ENCODE results near the gene PAN3.

The PAN3 gene

DNA sequence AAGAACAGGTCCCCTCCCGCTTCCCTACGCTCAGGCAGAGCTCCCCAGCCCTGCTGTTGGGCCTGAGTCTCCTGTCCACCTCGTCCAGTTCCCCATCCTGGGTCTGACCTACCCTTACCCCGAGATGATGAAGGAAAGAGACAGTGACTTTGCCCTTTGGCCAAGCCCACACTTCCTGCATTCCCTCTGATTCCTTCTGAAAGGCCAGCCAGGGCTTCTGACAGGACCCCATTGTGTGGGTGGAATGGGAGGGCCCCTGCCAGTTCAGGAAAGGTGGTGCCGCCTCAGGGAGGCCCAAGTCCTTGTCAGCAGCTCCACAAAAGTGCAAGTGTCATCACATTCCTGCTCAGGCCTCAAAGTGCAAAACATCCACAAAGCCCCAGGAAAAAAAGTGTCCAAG is 177.8 kb downstream of the PAN3 start:
- DNase-seq = no peak

DNA sequence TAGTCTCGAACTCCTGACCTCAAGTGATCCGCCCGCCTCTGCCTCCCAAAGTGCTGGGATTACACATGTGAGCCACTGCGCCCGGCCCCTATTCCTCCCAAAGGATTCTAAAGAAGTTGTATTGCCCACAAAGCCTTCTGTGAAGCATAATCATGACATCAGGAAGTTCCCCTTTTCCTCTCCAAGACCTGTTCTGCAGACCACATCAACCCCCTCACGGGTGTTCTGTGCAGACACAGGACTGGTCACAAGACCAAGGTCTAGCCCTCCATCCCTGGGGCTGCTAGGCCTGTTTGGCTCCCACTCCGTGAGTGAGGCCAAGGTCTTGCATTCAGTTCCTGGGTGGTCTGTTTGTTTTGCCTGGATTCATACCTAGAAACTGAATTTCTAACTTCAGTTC is 178.5 kb downstream of the PAN3 start:
- DNase-seq = no peak

DNA sequence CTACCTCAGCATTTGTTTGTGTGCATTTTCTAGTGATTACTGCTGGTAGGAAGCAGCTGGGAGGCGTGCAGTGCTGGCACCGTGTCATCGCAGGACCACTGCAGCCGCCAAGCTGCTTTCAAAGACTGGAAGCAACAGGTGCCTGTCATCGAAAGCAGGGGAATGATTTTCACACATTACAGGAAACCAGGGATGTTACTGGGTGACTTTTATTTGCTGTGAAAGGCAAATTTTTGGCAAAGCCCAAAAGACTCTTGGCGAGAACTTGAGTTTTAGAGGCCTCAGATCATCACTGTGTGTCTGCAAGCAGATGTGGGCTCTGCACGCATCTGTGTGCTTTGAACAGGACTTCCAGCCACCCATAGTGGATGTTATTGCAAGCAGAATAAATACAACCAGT is 180.2 kb downstream of the PAN3 start:
- no peak for DNase-seq

DNA sequence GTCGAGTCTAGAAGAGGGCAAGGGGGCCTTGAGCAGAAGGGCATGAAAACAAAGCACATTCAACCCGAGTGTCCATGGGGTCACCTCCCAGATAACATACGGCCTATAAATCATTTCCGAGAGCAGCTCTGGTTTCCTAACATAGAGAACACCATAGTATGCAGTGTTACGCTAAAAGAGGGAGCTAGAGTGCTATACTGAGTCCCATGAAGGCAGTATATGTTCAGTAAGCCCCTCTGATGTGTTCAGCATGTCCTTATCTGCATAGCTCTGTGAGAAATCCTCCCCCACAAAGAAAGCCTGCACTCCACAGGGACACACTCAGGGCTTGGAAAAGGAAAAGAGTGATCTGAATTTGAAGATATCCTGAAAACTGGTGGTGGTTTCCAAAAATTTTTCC is 181.2 kb downstream of the PAN3 start:
- no peak for DNase-seq

DNA sequence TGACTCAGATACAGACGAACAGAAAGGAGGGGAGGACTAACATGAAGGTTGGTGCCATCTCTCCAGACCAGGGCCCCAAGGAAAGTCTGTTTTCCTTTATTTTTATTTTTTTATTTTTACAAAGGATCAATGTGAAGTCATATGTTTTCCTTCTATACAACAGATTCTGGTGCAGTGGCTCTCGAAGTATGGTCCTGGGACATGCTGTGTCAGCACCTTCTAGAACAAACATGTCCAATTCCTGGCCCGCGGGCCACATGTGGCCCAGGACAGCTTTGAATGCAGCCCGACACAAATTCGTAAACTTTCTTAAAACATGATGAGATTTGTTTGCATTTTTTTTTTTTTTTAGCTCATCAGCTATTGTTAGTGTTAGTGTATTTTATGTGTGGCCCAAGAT is 181.9 kb downstream of the PAN3 start:
- DNase-seq = no peak

DNA sequence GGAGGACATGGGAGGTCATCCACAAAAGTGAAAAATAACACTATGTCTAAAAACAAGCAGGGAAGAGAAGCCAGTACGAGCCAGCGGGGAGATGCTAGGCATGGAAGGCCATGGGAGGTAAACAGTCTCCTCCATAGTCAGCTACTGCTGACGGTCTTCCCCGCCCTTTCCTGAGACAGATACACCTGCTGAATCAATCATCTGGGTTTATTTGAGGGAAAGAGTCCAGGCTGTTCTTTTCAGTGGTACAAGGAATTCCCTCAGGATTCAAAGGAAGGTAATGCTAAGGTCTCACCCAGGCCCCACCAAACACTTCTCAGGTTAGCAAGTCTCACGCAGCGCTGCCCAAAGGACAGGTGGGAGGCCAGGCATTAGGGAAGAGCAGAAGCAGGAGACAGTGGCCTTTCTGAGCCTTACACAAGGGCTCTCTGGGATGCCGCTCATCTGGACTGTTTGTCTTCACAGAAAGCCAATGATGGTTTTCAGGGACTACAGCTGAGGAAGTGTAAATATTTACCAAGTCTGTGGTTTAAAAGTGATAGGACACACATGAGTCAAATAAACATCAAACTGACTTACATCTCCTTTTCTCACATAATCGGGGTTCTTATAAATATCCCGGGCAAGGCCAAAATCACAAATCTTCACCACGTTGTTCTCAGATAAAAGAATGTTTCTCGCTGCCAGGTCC is 182.7 kb downstream of the PAN3 start:
- no peak for DNase-seq

DNA sequence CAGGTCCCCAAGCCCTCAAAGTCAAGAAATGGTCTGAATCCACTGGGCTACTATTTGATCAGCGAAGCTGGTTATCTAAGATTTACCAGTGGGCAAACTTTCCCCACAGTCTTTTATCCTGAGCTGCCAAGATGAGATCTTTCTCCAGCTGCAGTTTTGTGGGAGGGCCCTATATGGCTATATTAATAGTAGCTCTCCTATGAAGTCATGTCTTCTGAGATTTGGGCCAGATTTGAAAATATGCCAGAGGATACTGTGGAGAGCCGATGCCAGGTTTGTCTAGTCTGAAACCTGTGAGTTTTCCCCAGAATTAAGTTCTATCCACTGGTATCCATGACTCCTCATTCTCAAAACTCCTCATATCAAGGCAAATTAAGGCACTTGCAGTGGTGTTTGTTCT is 183.4 kb downstream of the PAN3 start:
- no peak for DNase-seq

DNA sequence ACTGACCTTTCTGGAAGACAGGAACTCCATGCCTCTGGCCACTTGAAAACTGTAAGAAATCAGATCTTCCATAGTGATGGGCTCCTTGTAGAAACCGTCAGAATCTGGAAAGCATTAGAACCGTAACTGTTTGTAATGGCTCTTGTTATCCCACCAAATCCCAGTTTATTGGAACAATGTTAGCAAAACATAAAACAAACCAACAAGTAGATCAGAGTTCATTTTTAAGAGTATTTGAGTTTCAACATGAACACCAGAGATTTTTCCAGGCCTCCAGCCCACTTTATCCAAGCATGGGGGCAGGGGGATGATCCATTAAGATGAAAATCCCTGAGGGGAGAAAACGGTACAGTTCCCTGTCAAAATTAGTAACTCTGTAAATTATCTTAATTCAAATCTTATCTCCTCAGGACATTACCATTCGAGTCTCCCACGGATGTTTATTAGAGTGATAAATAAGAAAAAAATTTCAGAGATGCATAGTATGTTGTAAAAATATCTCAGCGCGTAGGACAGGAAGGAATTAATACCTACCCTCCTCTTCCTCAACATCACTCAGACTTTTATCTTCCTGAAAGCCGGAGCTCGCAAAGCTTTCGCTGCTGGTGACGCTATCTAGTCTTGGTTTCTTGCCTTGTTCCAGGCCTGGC is 184.0 kb downstream of the PAN3 start:
- no peak for DNase-seq

DNA sequence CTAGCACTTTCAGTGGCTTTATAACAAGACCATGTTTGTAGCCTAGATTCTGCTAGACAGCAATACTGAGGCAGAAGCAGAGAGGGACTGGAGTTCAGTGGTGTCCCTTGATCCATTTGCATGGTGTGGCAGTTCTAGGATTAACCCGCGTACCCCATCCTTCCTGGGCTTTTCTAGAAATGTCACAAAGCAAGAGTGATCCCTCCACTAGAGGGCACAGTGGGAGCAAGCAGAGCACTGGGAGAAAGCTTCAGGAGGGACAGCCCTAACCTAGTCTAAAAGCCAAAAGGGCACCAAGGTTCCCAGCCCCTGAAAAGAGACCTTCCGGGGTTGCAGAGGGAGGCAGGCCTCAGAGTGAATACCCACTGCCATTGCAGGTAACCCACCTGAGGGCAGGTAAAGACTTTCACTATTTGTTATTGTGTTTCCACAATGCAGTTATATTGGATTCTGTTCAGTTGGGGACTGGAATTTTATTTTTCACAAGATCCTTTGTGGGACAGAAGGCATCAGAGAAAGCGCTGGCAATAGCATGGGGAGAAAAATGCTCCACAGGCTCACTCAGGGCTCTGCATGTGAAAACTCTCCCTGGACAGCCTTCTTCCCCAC is 185.9 kb downstream of the PAN3 start:
- peak; percentile 13 to 15 for DNase-seq

DNA sequence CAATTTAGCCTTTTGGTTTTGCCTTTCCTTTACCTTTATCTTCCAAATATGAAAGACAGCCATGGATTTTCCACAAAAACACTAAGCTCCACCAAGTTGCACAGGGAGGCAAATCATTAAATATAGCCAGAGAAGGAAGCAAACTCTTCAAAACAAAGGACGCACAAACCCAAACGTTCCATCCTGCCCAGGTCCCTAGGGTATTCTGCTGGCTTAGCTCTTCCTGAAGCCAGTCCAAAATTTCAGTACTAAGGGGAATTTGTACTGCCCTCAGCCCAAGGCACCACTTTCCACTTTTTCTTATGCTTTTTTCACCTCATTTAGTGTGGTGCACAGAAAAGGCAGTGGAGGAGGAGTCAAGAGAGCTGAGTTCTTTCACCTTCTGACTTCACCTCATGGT is 186.7 kb downstream of the PAN3 start:
- no peak for DNase-seq

DNA sequence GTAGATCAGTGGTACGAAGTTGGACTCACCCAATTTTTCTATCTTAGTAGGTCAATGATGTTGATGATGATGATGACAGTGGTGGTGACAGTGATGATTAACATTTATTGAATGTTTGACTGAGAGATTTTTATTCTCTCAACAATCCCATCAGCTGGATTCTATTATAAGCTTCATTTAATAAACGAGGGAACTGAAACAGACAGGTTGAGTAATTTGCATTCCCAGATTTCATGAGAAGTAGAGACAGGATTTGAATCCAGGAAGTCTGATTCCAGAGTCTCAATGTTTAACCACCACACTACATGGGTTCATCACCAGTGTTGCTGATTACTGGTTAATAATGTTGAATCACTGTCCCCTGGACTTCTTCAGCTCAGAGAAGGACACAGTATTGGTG is 187.7 kb downstream of the PAN3 start:
- no peak for DNase-seq

DNA sequence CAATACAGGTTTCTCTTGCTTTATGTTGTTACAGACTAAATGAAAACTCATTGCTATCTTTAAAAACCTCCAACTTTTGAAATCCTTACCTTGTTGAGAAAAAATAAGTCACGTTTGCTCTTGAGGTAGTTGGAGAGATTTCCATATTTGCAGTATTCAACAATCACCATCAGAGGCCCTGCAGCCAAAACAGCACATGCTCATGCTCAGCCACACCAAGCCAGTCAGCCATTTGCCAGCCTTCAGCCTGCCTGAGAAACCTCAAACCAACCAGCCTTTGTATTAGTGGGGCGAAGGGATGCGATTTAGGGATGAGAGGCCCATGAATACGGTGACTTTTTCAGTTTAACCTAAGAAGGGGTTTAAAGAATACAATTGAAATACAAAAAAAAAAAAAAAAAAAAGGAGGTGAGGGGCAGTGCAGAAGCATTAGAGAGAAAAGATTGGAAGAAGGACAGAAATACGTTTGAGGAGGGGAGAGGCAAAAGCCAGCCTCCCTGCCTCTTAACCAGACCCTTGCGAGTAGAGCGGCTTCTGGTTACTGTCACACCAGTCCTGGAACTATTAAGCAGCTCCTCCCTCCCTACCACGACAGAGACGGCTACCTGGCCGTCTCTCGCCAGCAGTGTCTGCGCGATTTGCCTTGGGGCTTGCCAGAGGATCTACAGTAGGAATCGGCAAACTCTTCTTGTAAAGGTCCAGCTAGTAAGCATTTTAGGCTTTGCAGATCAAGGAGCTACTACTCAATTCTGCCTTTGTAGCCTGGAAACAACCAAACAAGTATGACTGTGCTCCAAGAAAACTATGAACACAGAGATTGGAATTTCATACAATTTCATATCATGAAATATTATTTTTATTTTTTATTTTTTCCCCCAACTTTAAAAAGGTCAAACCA is 189.3 kb downstream of the PAN3 start:
- DNase-seq = no peak

DNA sequence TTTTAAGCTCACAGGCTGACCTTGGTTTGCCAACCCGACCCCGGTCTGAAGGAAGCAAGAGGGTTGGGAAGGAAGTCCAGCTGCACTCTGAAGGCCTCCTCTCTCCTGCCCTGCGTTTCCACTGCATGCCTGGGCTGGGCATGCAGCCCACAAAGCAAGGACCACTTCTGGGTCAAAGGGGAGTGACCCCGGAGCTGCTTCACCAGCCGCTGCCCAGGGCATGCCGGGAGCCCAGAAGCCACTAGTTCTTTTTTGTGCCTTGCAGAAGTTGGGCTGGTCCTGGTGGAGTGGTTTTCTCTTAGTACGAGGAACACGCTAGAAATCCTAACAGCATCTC is 189.9 kb downstream of the PAN3 start:
- DNase-seq = no peak

DNA sequence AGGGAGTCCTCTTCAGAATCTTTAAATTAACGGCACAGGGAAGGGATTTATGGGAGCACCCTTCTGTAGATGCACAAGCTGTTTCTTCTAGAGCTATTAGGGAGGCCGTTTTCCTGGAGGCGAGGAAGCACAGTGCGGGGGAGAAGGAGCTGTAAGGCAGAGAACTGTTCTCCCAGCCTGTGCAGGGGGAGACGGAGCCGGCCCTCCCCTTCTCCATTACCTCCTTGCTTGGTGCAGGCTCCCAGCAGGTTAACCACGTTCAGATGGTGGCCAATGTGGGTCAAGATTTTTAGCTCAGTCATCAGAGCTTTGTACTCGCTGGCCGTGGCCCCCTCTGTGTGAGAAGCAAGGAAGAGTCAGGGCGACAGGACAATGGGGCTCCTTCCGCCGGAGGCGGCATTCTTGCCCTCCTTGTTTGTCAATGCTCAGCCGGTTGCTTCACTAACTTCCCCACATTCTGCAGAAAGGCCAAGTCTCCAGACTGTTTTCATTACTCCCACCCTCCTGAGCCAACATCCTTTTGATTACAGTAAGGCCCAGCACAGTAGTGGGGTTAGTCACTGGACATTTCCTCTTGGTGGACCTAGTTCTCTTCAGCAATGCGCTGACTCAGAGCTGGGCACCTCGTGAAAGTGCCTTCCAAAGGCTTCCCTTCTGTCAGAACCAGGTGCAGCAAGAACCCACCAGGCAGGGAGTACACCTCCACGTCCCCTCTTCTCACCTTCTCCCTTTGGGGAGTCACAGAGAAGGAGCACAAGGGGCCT is 191.2 kb downstream of the PAN3 start:
- DNase-seq = no peak

DNA sequence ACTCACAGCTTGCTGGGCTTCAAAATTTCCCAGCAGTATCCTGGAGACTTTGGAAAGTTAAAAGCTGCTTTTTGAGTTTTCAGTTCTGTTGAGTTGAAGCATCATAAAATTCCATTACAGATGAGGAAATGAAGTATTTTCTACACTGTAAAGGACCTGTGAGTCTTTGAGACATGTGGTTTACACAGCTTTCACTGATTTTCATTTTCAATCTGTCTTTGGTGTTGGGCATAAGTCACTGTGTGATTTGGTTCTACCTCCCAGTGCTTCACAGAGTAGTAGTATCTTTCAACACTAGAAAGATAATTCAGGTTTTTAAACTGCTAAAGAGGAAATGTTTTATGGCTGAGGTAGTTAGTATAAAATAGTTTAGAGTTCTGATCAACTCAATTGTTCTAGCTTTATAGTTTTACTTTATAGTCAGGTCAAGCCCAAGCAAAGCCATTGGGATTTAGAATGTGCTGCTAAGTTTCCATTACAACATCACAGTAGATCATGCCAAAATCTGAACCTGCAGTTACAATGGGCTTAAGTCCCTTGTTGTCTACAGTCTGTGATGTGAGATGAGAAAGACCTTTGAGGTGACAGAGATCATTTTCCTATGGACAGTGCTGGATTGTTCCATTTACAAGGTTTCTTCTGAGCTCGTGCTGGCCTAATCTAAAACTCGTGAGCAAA is 195.0 kb downstream of the PAN3 start:
- no peak for DNase-seq

DNA sequence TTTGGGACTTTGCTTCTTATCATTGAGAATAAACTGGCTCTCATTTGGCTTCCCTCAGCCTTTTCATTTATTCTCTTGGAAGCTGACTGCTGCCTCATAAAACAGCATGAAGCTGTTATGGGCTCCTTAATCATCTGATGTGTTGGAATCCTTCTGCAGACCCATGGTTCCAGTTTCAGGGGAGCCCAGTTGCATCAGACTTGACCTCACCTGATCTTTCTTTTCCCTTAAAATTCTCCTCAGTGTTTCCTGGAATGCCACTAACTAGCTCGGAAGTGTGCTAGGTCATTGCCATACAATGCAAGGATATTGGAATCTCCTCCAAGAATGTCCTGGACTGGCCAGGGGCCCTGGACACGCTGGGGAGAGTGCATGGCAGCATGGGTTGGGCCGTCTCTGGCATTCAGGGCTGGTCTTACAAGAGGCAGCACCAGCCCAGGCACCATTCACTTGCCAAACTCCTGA is 197.9 kb downstream of the PAN3 start:
- no peak for DNase-seq

DNA sequence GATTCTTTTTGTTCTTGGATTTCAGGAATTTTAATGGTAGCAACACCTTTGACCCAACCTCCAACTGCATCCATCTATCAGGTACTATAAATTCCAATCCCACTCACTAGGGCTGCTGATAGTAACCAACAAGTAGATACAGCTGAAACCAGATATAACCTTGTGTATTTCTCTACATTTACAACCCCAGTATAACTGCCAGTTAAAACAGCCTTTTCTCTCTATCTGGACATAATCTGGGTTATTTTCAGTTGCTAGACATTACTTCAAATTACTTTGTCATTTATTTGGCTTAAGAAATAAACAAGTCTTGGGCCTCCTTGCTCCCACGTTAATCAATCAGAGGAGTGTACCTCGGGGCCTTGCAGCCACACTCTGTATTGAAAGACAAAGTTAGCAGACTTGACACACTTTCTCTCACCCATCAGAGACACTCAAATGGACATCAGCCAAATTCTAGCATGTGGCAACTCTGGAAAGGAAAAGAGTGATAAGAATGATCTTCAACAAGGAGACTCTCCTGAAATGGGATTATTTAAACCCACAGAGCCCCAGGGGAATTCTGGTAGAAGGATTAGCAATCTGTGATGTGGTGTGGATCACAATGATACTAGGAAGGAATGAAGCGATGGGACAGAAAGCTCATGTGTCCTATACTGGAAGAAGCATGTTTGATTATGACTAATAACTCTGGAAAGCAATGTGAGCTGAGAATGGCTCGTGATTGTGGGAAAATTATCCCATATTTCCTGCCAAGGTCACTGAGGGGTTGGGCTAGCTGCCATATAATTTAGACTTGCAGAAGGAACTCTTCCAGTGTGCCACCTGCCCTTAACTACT is 199.0 kb downstream of the PAN3 start:
- no peak for DNase-seq

DNA sequence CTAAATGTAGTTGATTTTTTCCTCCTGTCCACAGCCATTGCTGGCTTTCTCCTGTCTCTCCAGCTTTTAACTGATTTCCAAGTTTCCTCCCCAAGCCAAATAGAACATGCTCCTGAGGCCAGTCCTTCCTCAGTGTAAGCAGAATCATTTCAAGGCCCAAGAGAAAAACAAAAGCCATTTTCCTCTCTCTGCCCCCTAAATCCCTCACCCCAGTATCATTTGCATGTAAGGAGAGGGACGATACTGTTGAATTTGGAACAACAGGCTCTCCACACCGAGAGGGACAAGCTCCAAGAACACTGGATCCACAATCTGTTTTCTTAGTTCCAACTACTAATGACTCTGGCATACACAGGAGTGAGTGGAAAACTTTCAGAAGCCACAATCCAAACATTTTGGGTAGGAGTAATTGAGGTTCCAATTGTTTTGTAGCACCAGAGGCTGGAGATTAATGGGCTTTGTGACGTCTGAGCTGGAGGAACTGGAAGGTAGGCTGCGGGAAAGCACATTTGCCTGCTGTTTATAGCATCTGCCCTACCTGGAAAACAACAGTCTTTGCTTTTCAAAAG is 199.7 kb downstream of the PAN3 start:
- no peak for DNase-seq

DNA sequence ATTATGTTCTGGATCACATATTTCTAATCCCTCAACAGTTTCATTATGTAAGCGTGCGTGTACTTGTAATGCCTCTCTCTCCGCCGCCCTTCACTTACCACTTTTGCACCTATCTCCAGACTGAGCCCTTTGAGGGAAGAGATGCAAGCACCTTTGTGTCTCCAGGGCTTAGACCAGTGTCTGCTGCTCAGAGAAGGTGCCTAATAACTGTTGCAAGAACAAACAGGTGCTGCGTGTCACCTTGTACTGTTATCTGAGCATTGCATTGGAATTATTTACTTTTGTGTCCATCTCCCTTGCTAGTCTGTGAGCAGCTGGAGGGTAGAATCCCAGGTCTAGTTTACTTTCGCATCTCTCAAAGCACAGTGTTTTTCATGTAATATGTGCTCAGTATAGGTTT is 200.4 kb downstream of the PAN3 start:
- no peak for DNase-seq

DNA sequence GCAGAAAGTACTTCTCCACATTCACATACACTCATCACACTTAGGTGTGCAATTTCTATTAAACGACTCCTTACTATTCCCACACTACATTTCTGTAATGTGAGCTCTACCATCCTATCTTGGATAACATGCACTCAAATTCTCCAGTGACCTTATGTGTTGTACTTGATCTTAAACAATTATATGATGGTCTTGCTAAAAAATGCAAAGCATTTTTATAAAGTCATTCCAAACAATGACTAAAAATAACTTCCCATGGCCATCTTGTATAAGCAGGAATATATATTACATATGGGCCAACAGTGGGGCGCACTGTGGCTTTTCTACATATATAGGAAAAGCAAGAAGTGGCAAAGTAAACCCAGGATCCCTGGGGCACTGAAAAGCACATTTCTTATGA is 201.1 kb downstream of the PAN3 start:
- DNase-seq = no peak

DNA sequence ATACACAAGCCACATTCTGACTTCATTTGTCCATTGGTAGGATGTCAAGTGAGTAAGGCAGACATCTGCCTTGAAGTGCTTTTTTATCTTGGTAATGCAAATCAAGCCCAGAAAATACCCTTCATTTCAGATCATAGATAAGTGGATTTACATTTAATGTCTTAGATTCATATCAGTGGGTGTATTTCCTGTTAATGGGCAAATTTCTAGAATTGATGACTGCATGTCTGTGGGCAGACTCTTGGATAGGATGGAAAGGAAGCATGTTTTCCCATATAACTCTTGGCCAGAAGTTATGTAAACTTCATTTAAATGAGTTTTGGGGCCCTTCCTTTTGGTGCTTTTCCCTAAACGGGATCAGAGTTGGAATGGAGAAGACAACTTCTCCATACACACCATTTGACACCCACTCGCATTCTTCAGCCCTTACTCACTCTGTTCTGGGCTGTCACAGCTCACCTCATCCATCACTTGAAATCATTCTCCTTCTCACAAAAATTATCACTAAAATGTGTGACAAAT is 202.0 kb downstream of the PAN3 start:
- DNase-seq = no peak

Measured in activated CD4-positive, alpha-beta T cell treated with anti-CD3 and anti-CD28 coated beads, Interleukin-2, amount 50 U/mL, for 4 hours (primary cell).